HG03095 (cell line): ENCODE results near the gene SIK3.
"Not testable (repeated sequence)": the region's sequence is repeated elsewhere in the genome, so short reads cannot be mapped to it uniquely, and the experiment has no call there.

Experiments
- ATAC-seq: cut with Tn5 transposase; IDR thresholded peaks from one replicate; pipeline ENCODE4 v1.9.1; 2021; ENCODE audit warnings: moderate library complexity; ENCODE audit not compliant: unreplicated experiment

The SIK3 gene

DNA sequence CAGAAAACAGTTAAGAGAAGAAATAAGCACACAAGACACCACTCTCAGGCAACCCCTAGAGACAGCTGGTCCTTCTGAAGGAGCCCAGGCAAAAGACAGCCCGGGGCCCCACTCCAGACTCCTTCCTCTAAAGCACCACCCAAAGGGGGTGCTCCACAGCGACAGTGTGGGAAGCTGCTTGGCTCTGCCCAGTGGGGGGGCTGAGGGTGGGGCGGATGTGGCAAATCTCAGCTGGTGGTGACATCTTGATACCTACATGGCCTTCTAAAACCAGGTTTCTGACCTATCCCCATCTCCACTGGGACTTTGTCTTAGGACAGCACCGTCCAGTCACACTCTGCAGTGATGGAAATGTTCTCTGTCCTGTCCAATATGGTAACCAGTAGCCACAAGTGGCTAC, 250.6 kb downstream of the SIK3 start:
- no peak for ATAC-seq

DNA sequence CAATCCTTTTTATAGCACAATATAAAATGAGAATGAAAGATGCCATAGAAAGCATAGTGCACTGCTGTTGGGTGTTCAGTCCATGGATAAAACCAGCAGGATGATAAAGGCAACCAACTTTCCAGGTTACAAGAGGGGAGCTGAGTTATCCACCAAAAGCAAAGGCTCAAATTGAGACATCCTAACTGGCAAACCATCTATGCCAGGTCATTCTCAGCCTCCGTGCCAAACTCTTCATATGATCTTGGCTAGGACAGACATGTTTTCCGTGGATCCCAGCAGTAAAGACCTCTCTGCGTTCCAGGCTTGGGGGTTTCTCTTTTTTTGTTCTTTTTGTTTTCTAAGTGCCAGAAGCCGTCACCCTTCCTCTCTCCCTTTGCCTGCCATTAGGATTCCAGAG, 253.5 kb downstream of the SIK3 start:
- ATAC-seq: no peak

DNA sequence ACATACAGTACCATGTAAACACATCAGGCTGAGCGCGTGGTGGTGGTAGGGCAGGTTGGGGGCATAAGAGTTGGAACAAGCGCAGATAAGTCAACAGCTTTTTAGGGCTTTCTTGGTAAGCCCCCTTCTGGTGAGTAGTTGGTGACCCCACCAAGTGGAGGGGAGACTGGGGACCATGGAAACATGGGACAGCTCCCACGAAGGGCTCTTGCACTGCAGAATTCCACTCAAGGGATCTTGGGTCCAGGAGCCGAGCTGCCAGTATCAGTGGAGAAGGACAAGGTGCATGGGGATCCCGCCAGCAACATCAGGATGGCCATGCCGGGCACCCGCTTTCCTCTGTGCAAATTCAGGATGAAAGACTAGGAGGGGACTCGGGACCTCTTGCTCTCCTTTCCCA, 254.6 kb downstream of the SIK3 start:
- no peak for ATAC-seq

DNA sequence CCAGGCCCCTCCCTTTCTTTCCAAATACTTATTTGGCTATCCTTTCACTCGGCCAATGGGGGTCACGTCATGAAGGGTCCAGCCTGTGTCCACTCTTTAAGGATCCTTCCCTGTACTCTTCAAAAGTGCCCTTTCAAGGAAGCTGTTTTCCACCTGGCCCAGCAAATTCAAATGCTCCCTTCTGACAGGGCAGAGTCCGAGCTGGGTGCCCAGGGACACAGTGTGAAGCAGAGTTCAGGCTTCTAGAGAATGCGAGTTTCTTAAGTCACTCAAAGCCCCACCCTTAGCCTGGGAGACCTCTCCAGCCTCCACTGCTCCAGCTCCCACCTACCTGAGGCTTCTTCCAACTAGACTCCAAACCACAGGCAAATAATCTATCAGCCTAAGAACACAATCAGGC, 255.3 kb downstream of the SIK3 start:
- no peak for ATAC-seq

DNA sequence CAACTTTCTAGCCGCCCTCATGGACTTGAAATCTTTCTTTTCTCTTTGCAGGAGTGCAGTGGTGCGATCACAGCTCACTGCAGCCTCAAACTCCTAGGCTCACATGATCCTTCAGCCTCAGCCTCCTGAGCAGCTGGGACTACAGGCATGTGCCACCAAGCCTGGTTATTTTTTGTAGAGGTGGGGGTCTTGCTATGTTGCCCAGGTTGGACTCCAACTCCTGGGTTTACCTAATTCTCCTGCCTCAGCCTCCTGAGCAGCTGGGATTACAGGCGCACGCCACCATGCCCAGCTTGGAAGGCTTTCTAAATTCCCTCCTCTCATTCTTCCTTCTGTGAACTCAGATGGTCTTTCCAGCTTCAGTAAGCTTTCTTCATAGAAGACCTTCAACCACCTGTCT, 256.1 kb downstream of the SIK3 start:
- ATAC-seq: no peak

DNA sequence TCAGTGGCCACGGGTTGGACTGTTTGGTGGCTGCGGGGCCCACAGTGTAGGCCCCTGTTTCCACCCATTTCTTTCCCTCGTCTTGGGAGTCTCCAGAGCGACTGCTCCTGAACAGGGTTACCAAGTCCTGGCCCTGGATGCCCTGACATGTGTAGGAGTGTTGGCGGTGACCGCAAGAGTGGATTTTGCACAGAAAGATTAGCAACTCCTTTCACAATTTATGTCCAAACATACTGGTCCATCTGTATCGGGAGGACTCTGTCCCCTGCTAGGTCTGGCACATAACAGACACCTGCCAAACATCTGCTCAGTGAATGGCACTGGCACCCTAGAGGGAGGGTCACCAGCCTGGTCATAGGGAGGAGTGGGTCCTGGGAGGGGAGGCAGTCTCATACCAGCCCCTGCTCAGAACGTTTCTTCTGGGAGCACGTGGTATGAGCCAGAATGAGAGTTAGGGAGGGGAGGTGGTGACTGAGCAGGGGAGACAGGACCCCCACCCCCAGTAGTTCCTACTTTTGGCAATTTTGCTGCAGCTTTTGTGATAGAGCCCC, 257.4 kb downstream of the SIK3 start:
- ATAC-seq: no peak

DNA sequence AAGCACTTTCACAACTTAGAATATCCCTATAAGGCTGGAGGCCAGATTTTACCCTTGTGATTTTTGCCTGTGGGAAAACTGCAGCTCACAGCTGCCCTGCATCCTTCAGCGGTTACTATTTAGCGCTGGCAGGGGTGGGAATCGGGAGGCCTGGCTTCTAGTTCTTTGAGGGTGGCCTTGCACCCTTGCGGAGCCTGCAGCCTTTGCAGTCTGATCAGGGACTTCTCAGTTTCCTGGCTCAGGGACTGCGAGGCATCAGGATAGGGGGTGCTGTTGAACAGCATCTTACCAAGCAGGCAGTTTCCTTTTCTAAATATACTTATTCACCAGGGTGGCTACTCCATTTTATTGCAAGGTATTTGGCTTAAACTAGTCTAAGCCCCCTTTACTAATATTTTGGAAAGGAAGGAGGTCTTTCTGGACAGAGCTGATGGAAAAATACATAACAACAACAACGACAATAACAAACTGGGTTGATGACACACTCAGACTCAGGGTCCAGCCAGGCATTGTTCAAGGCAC, 257.9 kb downstream of the SIK3 start:
- ATAC-seq: no peak

DNA sequence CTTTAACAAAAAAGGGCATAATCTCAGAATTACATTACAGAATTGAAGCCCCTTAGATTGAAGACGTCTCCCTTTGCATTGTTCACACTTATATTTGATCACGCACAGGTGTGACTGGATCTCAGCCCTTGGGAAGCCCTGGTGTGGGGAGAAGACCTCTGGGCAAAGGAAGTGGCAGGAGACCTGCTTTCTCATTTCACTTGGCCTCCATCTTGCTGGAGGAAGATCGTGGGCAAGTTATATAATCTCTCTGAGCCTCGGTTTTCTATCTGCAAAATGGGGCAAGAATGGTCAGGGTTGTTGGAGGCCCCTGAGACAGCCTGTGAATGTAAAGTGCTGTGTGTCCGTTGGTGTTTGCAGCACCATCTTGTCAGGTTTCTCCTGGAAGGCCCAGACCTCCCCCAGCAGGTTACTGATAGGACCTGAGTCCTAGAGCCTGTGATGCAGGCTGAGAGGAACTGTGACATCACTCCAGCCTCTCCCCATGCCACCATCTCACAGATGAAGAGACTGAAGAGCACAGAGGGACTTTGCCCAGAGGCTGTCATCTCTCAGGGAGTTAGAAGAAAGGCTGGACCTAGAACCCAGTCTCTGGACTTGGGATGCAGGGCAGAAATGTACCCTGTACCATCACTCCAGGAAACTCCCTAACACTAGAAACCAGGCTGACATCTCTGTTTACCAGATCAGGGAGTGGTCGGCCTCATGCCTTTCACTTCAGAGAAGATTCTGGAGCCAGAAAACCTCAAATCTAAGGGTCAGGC, 259.7 kb downstream of the SIK3 start:
- no peak for ATAC-seq

DNA sequence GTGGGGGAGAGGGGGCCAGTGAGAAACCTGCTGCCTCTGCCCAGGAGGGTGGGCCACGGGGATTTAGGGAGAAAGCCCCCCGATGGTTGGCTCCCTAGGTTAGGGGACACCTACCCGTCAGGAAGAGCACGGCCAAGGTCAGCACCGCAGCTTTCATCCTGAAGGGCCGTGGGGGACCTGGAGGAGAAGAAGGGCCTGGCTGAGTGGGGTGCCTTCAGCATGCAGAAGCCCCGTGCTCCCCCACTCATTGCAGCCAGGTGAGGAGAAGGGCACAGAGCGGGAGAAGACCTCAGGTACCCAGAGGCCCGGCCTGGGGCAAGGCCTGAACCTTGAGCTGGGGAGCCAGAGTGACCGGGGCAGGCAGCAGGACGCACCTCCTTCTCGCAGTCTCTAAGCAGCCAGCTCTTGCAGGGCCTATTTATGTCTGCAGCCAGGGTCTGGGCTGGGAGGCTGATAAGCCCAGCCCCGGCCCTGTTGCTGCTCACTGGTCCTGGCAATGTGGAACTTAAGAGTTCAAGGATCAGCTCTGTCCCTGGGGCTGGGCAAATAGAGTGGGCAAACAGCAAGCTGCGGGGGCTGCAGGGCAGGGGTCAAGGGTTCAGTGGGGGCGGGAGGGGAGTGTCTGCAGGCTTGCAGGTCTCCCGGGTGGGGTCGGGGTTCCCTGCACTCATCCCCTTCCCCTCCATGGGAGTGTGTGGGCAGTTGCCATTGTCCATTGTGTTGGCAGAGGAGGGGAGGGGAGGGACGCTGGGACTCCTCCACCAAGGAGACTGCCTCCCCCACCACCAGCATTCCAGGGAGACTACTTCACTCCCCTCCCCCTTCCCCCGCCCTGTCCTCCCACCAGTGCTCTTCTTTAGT, 260.8 kb downstream of the SIK3 start, which contains the start of gene APOA1:
TSS of gene APOA1 (minus strand) at position 392 of the 861 bp plus-strand sequence. CDS start at position 157, 235 bp downstream.
- ATAC-seq: no peak

DNA sequence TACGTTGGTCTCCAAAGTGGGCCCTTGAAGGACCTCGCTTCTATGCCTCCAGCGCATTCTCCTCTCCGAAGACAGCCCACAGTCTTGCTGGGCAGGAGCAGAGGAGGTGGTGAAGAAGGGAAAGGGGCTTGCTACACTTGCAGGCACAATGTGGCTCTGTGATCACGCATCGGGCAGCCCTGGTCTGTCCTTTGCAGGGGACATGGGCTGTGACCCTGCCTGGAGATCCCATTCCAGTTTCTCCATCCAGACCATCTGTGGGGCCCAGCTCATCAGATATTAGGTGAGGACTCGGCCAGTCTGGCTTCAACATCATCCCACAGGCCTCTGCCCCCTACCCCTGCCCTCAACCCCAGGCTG, 261.6 kb downstream of the SIK3 start:
- ATAC-seq: no peak

DNA sequence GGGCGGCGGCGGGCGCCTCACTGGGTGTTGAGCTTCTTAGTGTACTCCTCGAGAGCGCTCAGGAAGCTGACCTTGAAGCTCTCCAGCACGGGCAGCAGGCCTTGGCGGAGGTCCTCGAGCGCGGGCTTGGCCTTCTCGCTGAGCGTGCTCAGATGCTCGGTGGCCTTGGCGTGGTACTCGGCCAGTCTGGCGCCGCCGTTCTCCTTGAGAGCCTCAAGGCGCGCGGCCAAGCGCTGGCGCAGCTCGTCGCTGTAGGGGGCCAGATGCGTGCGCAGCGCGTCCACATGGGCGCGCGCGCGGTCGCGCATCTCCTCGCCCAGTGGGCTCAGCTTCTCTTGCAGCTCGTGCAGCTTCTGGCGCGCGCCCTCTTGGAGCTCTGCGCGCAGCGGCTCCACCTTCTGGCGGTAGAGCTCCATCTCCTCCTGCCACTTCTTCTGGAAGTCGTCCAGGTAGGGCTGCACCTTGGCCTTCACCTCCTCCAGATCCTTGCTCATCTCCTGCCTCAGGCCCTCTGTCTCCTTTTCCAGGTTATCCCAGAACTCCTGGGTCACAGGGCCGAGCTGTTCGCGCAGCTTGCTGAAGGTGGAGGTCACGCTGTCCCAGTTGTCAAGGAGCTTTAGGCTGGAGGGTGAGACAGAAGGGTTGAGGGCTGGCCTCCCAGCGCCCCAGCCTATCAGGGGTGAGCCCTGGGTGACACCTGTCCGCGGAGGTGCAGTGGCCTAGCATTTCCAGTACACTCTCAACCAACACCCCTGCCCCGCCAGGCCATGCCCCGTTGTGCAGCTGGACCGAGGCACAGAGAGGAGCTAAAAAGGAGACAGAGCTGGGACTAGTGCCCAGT, 262.2 kb downstream of the SIK3 start:
- peak; percentile 82 for ATAC-seq

DNA sequence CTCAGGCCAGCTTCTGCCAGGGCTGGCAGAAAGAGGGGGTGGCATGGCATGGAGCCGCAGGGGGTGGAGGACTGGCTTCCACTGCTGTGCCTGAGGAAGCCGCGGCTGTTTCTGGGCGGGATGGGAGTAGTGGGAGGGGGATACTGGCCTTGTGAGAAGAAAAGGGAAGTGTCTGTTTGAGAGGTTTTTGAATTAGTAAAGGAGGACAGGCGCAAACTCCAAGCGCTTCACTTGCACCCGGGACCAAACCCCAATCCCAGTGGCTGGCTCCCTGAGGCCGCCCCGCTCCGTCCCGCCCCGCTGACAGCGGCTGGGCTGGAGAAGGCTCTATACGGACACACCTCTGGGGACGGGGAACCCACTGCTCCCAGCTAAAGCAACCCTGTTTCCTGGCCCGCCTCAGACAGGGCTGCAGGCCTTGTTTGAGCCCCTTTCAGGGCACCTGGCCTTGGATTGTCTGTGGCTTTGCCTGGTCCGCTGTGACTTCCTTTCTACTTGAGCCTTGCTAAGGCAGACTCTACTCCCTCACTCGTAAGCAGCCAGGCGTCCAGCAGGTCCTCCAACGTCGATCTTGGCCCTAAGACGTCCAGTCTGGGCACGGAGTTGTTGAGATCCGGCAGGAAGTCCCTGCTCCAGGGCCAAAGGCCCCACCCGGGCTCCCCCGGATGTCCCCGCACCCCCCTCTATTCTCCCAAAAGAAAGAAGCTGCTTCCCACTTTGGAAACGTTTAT, 263.0 kb downstream of the SIK3 start:
- peak; percentile 21 for ATAC-seq

DNA sequence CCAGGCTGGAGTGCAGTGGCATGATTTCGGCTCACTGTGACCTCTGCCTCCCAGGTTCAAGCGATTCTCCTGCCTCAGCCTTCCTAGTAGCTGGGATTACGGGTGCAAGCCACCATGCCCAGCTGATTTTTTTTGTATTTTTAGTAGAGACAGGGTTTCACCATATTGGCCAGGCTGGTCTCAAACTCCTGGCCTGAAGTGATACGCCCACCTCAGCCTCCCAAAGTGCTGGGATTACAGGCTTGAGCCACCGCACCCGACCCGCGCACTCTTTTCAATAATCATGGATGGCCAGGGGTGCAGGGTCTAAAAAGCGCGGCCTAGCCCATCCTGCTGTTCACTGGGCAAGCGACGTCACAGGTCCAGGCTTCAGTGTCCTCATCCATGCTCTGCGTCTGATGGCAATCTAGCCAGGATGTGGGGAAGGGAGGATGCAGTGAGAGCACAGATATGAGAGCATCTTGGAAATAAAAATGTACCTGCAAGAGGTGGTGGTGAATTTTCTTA, 263.6 kb downstream of the SIK3 start:
- not testable (repeated sequence) for ATAC-seq

DNA sequence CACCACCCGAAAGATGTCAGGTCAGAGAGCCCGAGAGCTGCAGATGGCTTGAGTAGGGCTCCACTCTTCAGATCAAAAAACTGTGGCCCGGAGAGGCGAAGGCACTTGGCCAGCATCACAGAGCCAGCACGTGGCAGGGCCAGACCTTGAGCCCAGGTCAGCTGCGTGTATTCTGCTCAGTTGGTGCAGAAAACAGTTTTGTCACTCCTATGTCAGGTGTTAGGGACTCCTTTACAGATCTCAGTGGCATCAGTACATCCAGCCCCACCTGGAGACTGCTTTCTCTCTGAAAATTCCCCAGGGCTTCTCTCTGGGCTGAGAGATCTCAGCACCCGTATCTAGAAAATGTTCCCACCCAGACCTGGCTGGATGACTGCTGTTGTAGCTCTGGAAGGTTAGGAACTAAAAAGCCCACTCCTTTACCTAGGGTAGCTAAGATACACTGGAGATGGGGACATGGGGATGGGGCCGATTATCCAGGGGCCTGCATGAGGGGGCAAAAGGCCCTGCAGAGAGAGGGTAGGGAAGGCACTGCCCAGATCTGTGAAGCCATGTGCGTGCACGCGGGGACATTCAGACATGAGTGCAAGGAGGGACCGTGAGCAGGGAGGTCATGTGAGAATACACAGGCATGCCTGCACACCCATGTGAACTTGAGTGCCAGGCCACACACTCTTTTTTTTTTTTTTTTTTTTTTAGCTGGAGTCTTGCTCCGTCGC, 264.3 kb downstream of the SIK3 start:
- ATAC-seq: no peak

DNA sequence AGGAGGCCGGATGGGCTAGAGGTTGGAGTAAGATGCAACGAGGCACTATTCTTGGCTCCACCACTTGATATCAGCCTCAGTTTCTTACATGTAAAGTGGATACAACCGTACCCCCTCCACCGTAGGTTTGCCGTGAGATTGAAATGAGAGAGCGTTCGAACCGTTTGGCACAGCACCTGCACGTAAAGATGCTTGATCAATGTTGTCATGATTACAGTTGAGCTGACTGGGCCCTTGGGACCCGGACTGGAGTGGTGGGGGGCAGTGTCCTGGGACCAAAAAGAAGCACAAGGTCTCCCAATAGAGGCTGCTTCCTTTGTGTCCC, 264.8 kb downstream of the SIK3 start:
- no peak for ATAC-seq

DNA sequence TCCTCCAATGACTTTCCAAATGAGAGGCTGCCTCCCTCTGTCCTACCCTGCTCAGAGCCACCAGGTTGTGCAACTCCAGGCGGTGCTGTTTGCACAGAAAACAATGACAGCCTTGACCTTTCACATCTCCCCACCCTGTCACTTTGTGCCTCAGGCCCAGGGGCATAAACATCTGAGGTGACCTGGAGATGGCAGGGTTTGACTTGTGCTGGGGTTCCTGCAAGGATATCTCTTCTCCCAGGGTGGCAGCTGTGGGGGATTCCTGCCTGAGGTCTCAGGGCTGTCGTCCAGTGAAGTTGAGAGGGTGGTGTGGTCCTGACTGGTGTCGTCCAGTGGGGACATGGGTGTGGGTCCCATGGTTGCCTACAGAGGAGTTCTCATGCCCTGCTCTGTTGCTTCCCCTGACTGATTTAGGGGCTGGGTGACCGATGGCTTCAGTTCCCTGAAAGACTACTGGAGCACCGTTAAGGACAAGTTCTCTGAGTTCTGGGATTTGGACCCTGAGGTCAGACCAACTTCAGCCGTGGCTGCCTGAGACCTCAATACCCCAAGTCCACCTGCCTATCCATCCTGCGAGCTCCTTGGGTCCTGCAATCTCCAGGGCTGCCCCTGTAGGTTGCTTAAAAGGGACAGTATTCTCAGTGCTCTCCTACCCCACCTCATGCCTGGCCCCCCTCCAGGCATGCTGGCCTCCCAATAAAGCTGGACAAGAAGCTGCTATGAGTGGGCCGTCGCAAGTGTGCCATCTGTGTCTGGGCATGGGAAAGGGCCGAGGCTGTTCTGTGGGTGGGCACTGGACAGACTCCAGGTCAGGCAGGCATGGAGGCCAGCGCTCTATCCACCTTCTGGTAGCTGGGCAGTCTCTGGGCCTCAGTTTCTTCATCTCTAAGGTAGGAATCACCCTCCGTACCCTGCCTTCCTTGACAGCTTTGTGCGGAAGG, 265.6 kb downstream of the SIK3 start:
- no peak for ATAC-seq

DNA sequence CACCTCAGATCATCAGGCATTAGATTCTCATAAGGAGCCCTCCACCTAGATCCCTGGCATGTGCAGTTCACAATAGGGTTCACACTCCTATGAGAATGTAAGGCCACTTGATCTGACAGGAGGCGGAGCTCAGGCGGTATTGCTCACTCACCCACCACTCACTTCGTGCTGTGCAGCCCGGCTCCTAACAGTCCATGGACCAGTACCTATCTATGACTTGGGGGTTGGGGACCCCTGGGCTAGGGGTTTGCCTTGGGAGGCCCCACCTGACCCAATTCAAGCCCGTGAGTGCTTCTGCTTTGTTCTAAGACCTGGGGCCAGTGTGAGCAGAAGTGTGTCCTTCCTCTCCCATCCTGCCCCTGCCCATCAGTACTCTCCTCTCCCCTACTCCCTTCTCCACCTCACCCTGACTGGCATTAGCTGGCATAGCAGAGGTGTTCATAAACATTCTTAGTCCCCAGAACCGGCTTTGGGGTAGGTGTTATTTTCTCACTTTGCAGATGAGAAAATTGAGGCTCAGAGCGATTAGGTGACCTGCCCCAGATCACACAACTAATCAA, 266.4 kb downstream of the SIK3 start:
- no peak for ATAC-seq
